ENCODE data around the gene MCOLN1.

MCOLN1 gene

DNA sequence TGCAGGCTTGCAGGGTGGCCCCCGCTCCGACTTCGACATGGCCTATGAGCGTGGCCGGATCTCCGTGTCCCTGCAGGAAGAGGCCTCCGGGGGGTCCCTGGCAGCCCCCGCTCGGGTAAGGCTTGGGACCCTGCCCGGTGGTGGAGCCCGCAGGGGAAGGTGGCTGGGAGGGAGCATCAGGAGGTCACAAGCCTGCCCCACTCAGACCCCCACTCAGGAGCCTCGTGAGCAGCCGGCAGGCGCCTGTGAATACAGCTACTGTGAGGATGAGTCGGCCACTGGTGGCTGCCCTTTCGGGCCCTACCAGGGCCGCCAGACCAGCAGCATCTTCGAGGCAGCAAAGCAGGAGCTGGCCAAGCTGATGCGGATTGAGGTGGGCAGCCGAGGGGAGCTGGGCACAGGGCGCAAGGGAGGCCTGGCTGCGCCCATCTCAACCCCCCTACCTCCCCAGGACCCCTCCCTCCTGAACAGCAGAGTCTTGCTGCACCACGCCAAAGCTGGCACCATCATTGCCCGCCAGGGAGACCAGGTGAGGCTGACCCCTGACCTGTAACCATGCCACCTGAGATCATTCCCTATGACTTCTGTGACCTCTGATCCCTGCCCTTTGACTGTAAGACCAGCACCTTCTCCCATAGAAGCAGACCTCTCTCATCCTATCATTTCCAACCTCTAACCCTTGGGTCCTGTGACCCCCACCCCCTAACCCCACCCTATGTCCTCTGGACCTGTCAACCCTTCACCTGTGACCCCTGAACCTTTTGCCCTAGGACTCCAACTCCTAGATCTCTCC, 20.3 kb downstream of the MCOLN1 start:
- no peak for DNase-seq (ENCODE audit: low spot score)

GRCh38 chr19:7544626-7545025, 22.2 kb downstream of the MCOLN1 start:
- no peak for DNase-seq (ENCODE audit: low spot score)

DNA sequence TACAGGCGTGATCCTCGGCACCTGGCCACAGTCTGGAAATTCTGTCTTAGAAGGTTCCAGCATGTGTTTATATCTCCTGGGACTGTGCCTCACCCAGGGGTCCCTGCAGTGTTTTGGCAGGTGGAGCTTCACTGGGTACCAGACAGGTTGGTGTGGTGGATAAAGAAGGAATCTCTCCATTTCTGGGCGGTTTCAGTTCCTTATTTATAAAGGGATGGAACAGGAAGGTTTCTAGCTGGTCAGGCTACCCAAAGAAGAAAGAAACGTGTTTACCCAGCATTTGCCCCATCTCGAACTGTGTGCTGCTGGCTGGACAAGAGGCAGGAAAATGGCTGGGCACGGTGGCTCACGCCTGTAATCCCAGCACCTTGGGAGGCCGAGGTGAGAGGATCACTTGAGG, 22.9 kb downstream of the MCOLN1 start:
- DNase-seq (ENCODE audit: low spot score) = no peak

GRCh38 chr19:7545904-7546303, 23.5 kb downstream of the MCOLN1 start:
- no peak for DNase-seq (ENCODE audit: low spot score)

- peak; percentile 50 for DNase-seq (ENCODE audit: low spot score)
Measured at GRCh38 chr19:7547159-7547558, 24.7 kb downstream of the MCOLN1 start.

GRCh38 chr19:7549429-7550148, 27.2 kb downstream of the MCOLN1 start:
- DNase-seq (ENCODE audit: low spot score) = no peak

DNA sequence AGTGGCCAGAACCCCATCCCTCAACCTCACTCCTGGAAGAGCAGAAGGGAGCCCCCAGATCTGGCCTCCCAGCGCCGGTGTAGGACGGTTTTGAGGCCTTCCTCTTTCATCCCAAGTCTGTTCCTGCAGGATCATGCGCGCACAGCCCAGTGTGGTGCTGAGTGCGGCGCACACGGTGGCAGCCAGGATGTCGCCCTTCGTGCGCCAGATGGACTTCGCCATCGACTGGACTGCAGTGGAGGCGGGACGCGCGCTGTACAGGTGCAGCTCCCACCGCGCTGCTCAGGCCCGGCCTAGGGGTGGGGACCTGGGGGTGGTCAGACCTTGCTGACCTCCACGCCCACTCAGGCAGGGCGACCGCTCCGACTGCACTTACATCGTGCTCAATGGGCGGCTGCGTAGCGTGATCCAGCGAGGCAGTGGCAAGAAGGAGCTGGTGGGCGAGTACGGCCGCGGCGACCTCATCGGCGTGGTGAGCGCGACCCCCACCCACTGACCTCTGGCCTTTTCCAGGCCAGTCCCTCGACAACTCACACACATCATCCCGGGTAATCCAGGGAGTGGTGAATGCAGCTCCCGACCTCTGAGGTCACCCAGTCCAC, 27.8 kb downstream of the MCOLN1 start:
- DNase-seq (ENCODE audit: low spot score) = no peak

GRCh38 chr19:7550987-7551761, 28.8 kb downstream of the MCOLN1 start:
- peak; percentile 25 for DNase-seq (ENCODE audit: low spot score)

DNA sequence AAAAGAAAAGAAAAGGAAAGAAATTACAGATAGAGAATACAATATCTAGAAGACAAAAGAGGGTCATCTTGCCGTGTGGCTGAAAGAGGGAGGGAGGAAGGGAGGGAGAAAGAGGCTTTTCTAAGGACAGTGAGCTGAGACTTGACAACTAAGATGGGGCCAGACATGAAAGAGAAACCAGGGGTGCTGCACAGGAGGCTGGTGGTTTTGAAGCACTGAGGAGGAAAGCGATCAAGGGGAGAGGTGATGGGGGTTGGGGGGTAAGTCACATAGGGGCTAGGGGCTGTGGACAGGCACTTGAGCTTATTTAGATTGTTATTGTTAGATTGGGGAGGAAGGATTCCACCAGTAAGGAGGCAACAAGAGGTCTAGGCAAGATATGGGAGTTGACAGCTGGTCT, 30.4 kb downstream of the MCOLN1 start:
- DNase-seq (ENCODE audit: low spot score) = no peak

DNA sequence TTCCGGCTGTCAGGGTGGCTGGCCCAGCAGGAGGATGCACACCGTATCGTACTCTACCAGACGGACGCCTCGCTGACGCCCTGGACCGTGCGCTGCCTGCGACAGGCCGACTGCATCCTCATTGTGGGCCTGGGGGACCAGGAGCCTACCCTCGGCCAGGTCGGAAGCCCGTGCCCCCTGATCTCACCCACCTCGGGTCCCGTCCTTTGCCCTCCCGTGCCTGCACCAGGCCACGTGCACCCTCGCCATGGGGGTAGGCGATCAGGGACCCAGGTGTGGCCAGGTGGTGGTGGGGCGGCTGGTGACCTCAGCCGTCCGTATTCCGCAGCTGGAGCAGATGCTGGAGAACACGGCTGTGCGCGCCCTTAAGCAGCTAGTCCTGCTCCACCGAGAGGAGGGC, 32.1 kb downstream of the MCOLN1 start:
- no peak for DNase-seq (ENCODE audit: low spot score)

GRCh38 chr19:7554990-7555864, 32.8 kb downstream of the MCOLN1 start:
- no peak for DNase-seq (ENCODE audit: low spot score)

GRCh38 chr19:7556696-7557315, 34.4 kb downstream of the MCOLN1 start:
- no peak for DNase-seq (ENCODE audit: low spot score)

DNA sequence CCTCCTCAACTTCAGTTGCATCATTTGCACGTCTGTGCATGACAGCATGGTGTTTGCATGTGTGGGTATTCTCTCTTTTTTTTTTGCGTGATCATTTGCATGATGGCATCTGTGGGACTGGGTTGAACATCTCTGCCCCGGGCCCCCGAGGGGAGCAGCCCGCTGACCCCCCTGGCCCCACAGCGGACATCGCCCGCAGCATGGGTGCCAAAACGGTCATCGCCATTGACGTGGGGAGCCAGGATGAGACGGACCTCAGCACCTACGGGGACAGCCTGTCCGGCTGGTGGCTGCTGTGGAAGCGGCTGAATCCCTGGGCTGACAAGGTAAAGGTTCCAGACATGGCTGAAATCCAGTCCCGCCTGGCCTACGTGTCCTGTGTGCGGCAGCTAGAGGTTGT, 36.2 kb downstream of the MCOLN1 start:
- DNase-seq (ENCODE audit: low spot score) = no peak

- no peak for DNase-seq (ENCODE audit: low spot score)
Measured at GRCh38 chr19:7559102-7559501, 36.7 kb downstream of the MCOLN1 start.

GRCh38 chr19:7560255-7560654, 37.8 kb downstream of the MCOLN1 start:
- DNase-seq (ENCODE audit: low spot score) = no peak

DNA sequence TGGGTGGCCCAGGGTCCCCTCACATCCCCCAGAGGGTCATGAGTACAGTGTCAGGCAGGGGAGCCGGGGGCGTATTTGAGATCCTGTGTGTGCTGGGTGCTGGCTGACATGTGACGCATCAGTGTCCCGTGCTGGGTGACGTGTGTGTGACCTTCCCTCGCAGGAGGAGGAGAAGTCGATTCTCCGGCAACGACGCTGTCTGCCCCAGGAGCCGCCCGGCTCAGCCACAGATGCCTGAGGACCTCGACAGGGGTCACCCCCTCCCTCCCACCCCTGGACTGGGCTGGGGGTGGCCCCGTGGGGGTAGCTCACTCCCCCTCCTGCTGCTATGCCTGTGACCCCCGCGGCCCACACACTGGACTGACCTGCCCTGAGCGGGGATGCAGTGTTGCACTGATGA, 38.9 kb downstream of the MCOLN1 start:
- DNase-seq (ENCODE audit: low spot score) = no peak

GRCh38 chr19:7562646-7563393, 40.4 kb downstream of the MCOLN1 start:
- DNase-seq (ENCODE audit: low spot score) = no peak

- no peak for DNase-seq (ENCODE audit: low spot score)
Measured at GRCh38 chr19:7564866-7565265, 42.4 kb downstream of the MCOLN1 start.

DNA sequence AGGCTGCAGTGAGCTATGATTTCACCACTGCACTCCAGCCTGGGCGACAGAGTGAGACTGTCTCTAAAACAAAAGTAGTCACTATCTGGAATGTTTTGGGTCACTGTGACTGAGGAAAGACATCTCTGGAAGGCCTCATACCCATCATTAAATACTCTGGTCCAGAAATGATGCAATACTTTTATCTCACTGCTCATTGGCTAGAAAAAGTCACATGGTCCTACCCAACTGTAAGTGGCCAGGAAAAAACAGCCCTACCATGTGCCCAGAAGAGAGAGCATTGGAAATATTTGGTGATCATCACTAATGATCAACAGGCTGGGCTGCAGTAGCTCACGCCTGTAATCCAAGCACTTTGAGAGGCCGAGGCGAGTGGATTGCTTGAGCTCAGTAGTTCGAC, 42.9 kb downstream of the MCOLN1 start:
- DNase-seq (ENCODE audit: low spot score) = no peak

DNA sequence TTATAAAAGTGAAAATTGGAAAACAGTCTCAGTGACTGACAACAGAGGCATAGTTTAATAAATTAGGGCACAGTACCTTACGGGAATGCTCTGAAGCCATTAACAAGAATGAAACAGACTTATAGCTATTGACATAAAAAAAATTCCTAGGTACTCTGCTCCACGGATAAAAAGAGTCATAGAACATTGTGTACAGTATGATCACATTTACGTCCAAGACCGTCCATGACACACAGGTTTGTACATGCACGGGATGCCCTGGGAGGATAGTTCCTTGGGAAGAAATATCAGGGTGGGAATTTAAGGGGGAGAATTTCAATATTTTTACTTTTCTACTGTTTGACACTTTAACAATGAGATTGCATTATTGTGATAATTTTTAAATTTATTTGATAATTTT, 48.3 kb downstream of the MCOLN1 start:
- DNase-seq (ENCODE audit: low spot score) = no peak
